Neural progenitor cell (in vitro differentiated cells): Measurements from ENCODE around the gene ADCK1.

Source experiments
- CTCF ChIP-seq: fragments of 200-600 bp; sonication (generic); IDR thresholded peaks from 2 replicates; pipeline ENCODE4 v1.5.1; 2017; ENCODE audit warnings: antibody characterized with exemption, mild to moderate bottlenecking
- EZH2 ChIP-seq: fragments of 200-600 bp; sonication (generic); IDR thresholded peaks from 2 replicates; pipeline ENCODE4 v1.6.1; 2017; ENCODE audit warnings: antibody characterized with exemption, mild to moderate bottlenecking, moderate library complexity
- EZH2phosphoT487 ChIP-seq: fragments of 200-600 bp; sonication (generic); IDR thresholded peaks from 2 replicates; pipeline ENCODE4 v1.6.1; 2017; ENCODE audit warnings: antibody characterized with exemption

DNA sequence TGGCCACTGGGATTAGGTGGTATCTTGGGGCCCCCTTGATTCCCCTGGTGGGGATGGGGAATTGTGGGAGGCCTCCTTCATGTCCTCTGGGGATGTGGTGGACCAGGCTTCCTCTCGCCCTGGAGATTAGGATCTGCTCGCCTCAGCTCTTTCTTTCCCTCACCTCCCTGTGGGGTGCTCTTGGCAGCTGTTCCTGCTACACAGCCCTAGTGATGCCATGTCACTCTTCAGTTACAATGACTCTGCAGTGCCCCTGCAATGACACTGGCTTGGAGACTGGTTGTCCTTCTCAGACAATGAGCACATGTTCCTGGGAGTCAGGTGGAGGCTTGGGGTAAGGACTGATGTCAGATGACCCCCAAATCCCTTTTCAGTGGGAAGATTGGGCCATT lies 83.9 kb downstream of the ADCK1 start:
- TF ChIP-seq EZH2 (no peak), CTCF (no peak), EZH2phosphoT487 (no peak)
